ENCODE results near the gene SLC1A5.

- TF ChIP-seq POLR2A (IDR thresholded peaks at IDR 0.05) (no peak), CTCF (IDR thresholded peaks at IDR 0.05) (no peak)
Observed at GRCh38 chr19:46789371-46789770, 977 bp upstream of the SLC1A5 start.

All from tibial nerve (tissue), 3 donors.